K562 (cell line): ENCODE measurements around the gene COL15A1. TPM values are rescaled to one million over a fixed set of nuclear protein-coding genes. Genes with fewer than 3 reads are reported as not detected.

ENCODE experiments used
- HCFC1 ChIP-seq: IDR thresholded peaks from 2 replicates; pipeline ENCODE4 v1.6.1; 2012; ENCODE audit warnings: low read depth, low read length, improper control_type of control experiment
- HDAC8 ChIP-seq: fragments of 450-650 bp; IDR thresholded peaks from 2 replicates; pipeline ENCODE4 v1.6.1; 2016; ENCODE audit warnings: mild to moderate bottlenecking, missing genetic modification characterization, moderate library complexity, missing compliant biosample characterization
- HLTF ChIP-seq: fragments of 450-650 bp; IDR thresholded peaks from 2 replicates; pipeline ENCODE4 v1.6.1; 2016
- MNT ChIP-seq, 2 experiments: fragments of 450-650 bp; conservative IDR thresholded peaks; 2 replicates each; pipeline ENCODE4 v1.6.1; 2017; ENCODE audit warnings: mild to moderate bottlenecking in 2 of 2, moderate library complexity in 2 of 2
- RNF219 ChIP-seq: fragments of 250-450 bp; sonication (Bioruptor Pico); IDR thresholded peaks from 2 replicates; pipeline ENCODE4 v1.5.0; 2022; ENCODE audit warnings: mild to moderate bottlenecking
- SMAD1 ChIP-seq: fragments of 150-350 bp; IDR thresholded peaks from 2 replicates; pipeline ENCODE4 v1.6.1; 2014; ENCODE audit warnings: low read length, low read depth; ENCODE audit not compliant: partially characterized antibody
- ZNF318 ChIP-seq, 2 experiments: fragments of 450-650 bp; IDR thresholded peaks; 2 replicates each; pipeline ENCODE4 v1.6.1; 2016; ENCODE audit warnings: mild to moderate bottlenecking in 2 of 2, borderline replicate concordance in 1 of 2, low read depth in 1 of 2, moderate library complexity in 1 of 2
- polyA plus RNA-seq, 8 experiments: library from polyadenylated mRNA; depleted of rRNA in 4 of 8; stranded (reverse) in 5 of 8; unstranded in 3 of 8; fragments of >200 nt; fragmentation: Nextera tagmentation in 2 of 8; fragmentation: Illumina TruSeq in 1 of 8; extraction: Ambion mirVana in 2 of 8; extraction: Trizol in 1 of 8; gene quantifications; 2 replicates each; pipeline versions ENCODE4 v1.2.1 to v1.2.3, GENCODE V29; 2011 to 2014; ENCODE audit warnings: inconsistent platforms in 1 of 8, missing spikeins in 1 of 8
- total RNA-seq, 7 experiments: library from RNA; depleted of rRNA in 6 of 7; stranded (reverse); fragments of >200 nt in 6 of 7; fragmentation: Illumina TruSeq in 2 of 7; extraction: Trizol in 2 of 7; gene quantifications; 2 replicates each; pipeline versions ENCODE4 v1.2.1 to v1.2.3, GENCODE V29; 2011 to 2021; ENCODE audit warnings: low replicate concordance in 1 of 7
- TF ChIP-seq, protein P1 (sequence below): fragments of 450-650 bp; formaldehyde crosslinking; IDR thresholded peaks from 2 replicates; pipeline ENCODE4 v1.4.0; 2020; ENCODE audit warnings: mild to moderate bottlenecking, moderate library complexity
- TF ChIP-seq, protein P2 (sequence below): fragments of 450-650 bp; formaldehyde crosslinking; IDR thresholded peaks from 2 replicates; pipeline ENCODE4 v1.4.0; 2022; ENCODE audit warnings: mild to moderate bottlenecking, moderate library complexity

Gene COL15A1
- total and polyA plus RNA-seq, 9 of the 15 experiments (the other 6 are each of a cell fraction or from before 2014, with no cell fraction given), result 0.46 to 5.1 (median 2.6) TPM

DNA sequence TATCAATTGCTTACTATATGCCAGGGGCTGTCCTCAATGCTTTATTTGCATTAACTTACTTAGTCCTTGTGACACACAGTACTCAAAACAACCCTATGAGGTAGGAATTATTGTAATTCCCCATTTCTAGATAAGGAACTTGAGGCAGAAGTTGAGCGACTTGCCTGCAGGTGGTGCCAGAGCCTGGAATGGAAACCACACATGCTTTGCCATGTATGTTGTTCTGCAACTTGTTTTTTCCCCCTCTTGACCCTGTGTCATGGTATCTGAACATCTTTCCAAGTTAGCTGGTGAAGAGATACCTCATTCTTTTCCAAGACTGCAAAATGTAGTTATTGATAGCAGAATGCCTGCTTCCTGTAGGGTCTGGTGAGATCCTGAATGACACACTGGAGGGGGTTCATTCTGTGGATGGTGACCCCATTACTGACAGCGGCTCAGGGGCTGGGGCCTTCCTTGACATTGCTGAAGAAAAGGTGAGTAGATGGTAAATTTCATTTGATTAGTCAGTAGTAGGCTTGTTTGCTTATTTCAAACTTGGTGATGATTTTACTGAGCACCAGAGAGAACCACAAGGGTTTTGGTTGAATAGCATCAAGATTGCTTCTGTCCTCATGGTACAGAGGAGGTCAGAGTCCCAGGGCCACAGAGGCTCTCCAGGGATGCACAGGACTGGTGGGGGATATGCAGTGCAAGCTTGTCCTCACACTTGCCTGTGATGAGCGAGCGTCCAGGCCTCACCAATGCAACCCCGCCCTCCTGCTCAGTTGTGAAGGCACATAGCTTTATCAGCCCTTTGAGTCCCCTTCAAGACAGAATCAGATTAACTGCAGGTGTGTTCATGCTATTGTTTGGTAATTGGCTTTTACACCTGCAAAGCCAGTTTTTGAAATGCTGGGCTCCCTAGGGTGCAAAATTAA is 57.0 kb downstream of the COL15A1 start (continued):
- TF ChIP-seq MNT (conservative IDR thresholded peaks at IDR 0.05) (peak; percentile 2 to 41; a peak in 1 of 4 replicates), HDAC8 (tag) (no peak), RNF219 (CRISPR knock-in tag) (no peak), HLTF (no peak), HCFC1 (no peak), SMAD1 (no peak), ZNF318 (IDR thresholded peaks at IDR 0.05; ENCODE audit: borderline replicate concordance in 1 of 2, low read depth in 1 of 2) (no peak)
- TF ChIP-seq, protein P1, sequence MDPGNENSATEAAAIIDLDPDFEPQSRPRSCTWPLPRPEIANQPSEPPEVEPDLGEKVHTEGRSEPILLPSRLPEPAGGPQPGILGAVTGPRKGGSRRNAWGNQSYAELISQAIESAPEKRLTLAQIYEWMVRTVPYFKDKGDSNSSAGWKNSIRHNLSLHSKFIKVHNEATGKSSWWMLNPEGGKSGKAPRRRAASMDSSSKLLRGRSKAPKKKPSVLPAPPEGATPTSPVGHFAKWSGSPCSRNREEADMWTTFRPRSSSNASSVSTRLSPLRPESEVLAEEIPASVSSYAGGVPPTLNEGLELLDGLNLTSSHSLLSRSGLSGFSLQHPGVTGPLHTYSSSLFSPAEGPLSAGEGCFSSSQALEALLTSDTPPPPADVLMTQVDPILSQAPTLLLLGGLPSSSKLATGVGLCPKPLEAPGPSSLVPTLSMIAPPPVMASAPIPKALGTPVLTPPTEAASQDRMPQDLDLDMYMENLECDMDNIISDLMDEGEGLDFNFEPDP, result no peak
- TF ChIP-seq, protein P2, sequence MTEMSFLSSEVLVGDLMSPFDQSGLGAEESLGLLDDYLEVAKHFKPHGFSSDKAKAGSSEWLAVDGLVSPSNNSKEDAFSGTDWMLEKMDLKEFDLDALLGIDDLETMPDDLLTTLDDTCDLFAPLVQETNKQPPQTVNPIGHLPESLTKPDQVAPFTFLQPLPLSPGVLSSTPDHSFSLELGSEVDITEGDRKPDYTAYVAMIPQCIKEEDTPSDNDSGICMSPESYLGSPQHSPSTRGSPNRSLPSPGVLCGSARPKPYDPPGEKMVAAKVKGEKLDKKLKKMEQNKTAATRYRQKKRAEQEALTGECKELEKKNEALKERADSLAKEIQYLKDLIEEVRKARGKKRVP (CRISPR knock-in tag), result no peak
